A549 (cell line): Measurements from ENCODE around the gene GABBR1. TPM values are rescaled to one million over a fixed set of nuclear protein-coding genes. Genes with fewer than 3 reads are reported as not detected.

Source experiments
- CBX2 ChIP-seq: fragments of 200-600 bp; sonication (generic); IDR thresholded peaks from 2 replicates; pipeline ENCODE4 v1.6.1; 2016; ENCODE audit warnings: low read depth, mild to moderate bottlenecking, borderline replicate concordance
- CBX8 ChIP-seq: fragments of 200-600 bp; sonication (generic); IDR thresholded peaks from 2 replicates; pipeline ENCODE4 v1.6.1; 2016
- CEBPB ChIP-seq, 2 experiments: fragments of >200 bp in 1 of 2; sonication (Bioruptor Twin) in 1 of 2; formaldehyde crosslinking in 1 of 2; IDR thresholded peaks; 2 replicates each; pipeline ENCODE4 v1.6.1; 2012 to 2016
- EP300 ChIP-seq, 2 experiments: fragments of >200 bp; sonication (Bioruptor Twin); formaldehyde crosslinking; IDR thresholded peaks; 2 replicates in 1 of 2; 3 replicates in 1 of 2; pipeline ENCODE4 v1.6.1; 2016 to 2017
- GATA3 ChIP-seq: IDR thresholded peaks from 2 replicates; pipeline ENCODE4 v1.6.1; 2012; ENCODE audit warnings: borderline replicate concordance
- HOXA7 ChIP-seq: fragments of 250-450 bp; sonication (Bioruptor Pico); IDR thresholded peaks from 2 replicates; pipeline ENCODE4 v1.5.0; 2020; ENCODE audit warnings: mild to moderate bottlenecking, moderate library complexity
- JUN ChIP-seq, 2 experiments: fragments of >200 bp; sonication (Bioruptor Twin); formaldehyde crosslinking; IDR thresholded peaks; 2 replicates in 1 of 2; 3 replicates in 1 of 2; pipeline ENCODE4 v1.6.1; 2016 to 2017
- KDM1A ChIP-seq: fragments of 200-600 bp; sonication (generic); IDR thresholded peaks from 2 replicates; pipeline ENCODE4 v1.6.1; 2016; ENCODE audit warnings: low read depth, mild to moderate bottlenecking
- NFE2L2 ChIP-seq: fragments of 150-350 bp; conservative IDR thresholded peaks from 2 replicates; pipeline ENCODE4 v1.6.1; 2014; ENCODE audit warnings: low read length
- NR3C1 ChIP-seq: fragments of >200 bp; sonication (Bioruptor Twin); formaldehyde crosslinking; IDR thresholded peaks from 3 replicates; pipeline ENCODE4 v1.6.1; 2017
- PBX3 ChIP-seq: IDR thresholded peaks from 2 replicates; pipeline ENCODE4 v1.6.1; 2012
- PHF8 ChIP-seq: fragments of 200-600 bp; sonication (generic); IDR thresholded peaks from 2 replicates; pipeline ENCODE4 v1.6.1; 2016; ENCODE audit warnings: low read depth, mild to moderate bottlenecking, antibody characterized with exemption, moderate library complexity, borderline replicate concordance
- POLR2A ChIP-seq: IDR thresholded peaks from 2 replicates; pipeline ENCODE4 v1.6.1; 2012; ENCODE audit warnings: mild to moderate bottlenecking, low read length
- POLR2AphosphoS2 ChIP-seq: conservative IDR thresholded peaks from 2 replicates; pipeline ENCODE4 v1.6.1; 2012; ENCODE audit warnings: low read length, improper control_type of control experiment, inconsistent platforms
- RAD21 ChIP-seq, 2 experiments: fragments of >200 bp in 1 of 2; sonication (Bioruptor Twin) in 1 of 2; formaldehyde crosslinking in 1 of 2; IDR thresholded peaks in 1 of 2; conservative IDR thresholded peaks in 1 of 2; 2 replicates in 1 of 2; 3 replicates in 1 of 2; pipeline ENCODE4 v1.6.1; 2012 to 2018; ENCODE audit warnings: inconsistent platforms in 1 of 2
- RARB ChIP-seq: fragments of 250-450 bp; sonication (Bioruptor Pico); IDR thresholded peaks from 2 replicates; pipeline ENCODE4 v1.8.0; 2021; ENCODE audit warnings: mild to moderate bottlenecking, moderate library complexity
- RFX5 ChIP-seq: fragments of 450-650 bp; IDR thresholded peaks from 2 replicates; pipeline ENCODE4 v1.7.1; 2014; ENCODE audit warnings: antibody characterized with exemption, mild to moderate bottlenecking, moderate library complexity
- SMC3 ChIP-seq: fragments of >200 bp; sonication (Bioruptor Twin); formaldehyde crosslinking; IDR thresholded peaks from 3 replicates; pipeline ENCODE4 v1.6.1; 2018; ENCODE audit warnings: inconsistent platforms
- TFCP2L1 ChIP-seq: fragments of 250-450 bp; sonication (Bioruptor Pico); IDR thresholded peaks from 2 replicates; pipeline ENCODE4 v1.5.0; 2021; ENCODE audit warnings: mild to moderate bottlenecking
- TP53 ChIP-seq: fragments of 250-450 bp; sonication (Bioruptor Pico); IDR thresholded peaks from 2 replicates; pipeline ENCODE4 v1.5.0; 2021; ENCODE audit warnings: mild to moderate bottlenecking, moderate library complexity
- ZC3H11A ChIP-seq: fragments of 450-650 bp; IDR thresholded peaks from 2 replicates; pipeline ENCODE4 v1.6.1; 2014; ENCODE audit warnings: antibody characterized with exemption, mild to moderate bottlenecking
- ZFP36 ChIP-seq: fragments of 450-650 bp; IDR thresholded peaks from 2 replicates; pipeline ENCODE4 v1.6.1; 2014; ENCODE audit warnings: borderline replicate concordance; ENCODE audit not compliant: partially characterized antibody
- ZSCAN20 ChIP-seq: fragments of 250-450 bp; sonication (Bioruptor Pico); IDR thresholded peaks from 2 replicates; pipeline ENCODE4 v1.8.0; 2022; ENCODE audit warnings: mild to moderate bottlenecking, moderate library complexity
- polyA plus RNA-seq, 4 experiments: library from polyadenylated mRNA; depleted of rRNA in 3 of 4; stranded (reverse); fragments of >200 nt; fragmentation: RNase III in 1 of 4; extraction: RNeasy Plus Mini Kit Qiagen cat#74134 plus additional on column Dnase treatment in 1 of 4; gene quantifications; 2 replicates in 3 of 4; 3 replicates in 1 of 4; pipeline ENCODE4 v1.2.3, GENCODE V29; 2011 to 2017
- TF ChIP-seq, protein P1 (sequence below): fragments of >200 bp; sonication (Bioruptor Twin); formaldehyde crosslinking; IDR thresholded peaks from 2 replicates; pipeline ENCODE4 v1.6.1; 2016
- TF ChIP-seq, protein P2 (sequence below): fragments of 450-650 bp; IDR thresholded peaks from 2 replicates; pipeline ENCODE4 v1.6.1; 2014; ENCODE audit warnings: antibody characterized with exemption
- TF ChIP-seq, protein P3 (sequence below): fragments of >200 bp; sonication (Bioruptor Twin); formaldehyde crosslinking; IDR thresholded peaks from 3 replicates; pipeline ENCODE4 v1.5.1; 2016
- TF ChIP-seq, protein P4 (sequence below): fragments of 150-350 bp; IDR thresholded peaks from 2 replicates; pipeline ENCODE4 v1.6.1; 2014; ENCODE audit warnings: low read depth, mild to moderate bottlenecking, low read length

Gene GABBR1
- polyA plus RNA-seq, 2 of the 4 experiments (the other 2 are of a cell fraction) = 6.8 to 9.0 TPM

DNA sequence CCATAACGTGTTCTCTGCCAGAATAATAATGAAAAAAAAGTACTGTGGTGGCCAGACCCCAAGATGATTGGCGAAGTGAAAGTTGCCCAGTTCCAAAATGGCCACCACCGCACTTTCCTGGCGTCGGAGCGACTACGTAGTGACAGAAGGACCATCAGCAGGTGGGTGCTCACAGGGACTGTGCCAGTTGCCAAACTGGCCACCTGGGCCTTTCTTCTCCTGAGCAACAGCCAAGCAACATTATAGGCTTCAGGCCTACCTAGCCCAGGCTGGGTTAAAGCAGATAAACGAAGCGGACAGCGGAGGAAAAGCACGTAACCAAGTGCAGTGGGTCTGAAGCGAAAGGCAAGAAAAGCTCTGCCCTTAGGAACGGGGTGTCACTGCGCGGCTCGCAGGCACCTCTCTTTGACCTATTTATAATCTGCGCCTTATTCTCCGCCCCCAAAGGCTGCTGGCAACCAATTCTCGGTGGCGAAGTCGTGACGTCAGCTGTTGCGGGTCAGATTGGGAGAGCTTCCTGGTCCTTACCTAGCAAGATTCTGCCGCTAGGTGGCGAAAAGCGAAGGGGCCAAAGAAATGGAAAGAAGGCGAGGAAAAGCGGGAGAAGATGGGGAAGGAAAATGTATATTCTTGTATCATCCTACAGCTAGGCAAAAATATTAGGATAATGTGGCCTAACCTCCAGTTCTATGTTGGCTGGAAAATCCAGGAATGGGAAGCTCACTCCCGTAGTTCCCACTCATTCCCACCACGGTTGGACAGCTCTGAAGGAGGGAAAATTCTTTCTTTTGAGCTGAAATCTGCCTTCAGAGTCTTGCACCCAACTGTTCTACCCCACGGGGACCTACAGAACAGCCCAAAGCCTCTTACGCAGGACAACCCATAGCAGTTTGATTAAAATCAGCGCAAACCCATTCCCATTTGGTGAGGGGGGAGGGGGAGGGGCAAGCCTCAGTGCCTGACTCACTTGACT, 17.0 kb upstream of the GABBR1 start (continued):
- TF ChIP-seq JUN (IDR thresholded peaks at IDR 0.05) = peak in 1 of 2 experiments; percentile 34; a peak in 1 of 5 replicates
- no peak for TF ChIP-seq RARB (CRISPR knock-in tag)
- TF ChIP-seq CEBPB (IDR thresholded peaks at IDR 0.05) = no peak
- TF ChIP-seq ZSCAN20 (CRISPR knock-in tag) = no peak
- no peak for TF ChIP-seq EP300 (IDR thresholded peaks at IDR 0.05)
- no peak for TF ChIP-seq TP53
- TF ChIP-seq, protein P1, sequence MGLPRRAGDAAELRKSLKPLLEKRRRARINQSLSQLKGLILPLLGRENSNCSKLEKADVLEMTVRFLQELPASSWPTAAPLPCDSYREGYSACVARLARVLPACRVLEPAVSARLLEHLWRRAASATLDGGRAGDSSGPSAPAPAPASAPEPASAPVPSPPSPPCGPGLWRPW = no peak
- peak; percentile 57 for TF ChIP-seq POLR2A
- TF ChIP-seq POLR2AphosphoS2 = no peak
- peak; percentile 99 for TF ChIP-seq RFX5
- TF ChIP-seq ZC3H11A = no peak
- no peak for TF ChIP-seq SMC3
- TF ChIP-seq NFE2L2 = no peak
- TF ChIP-seq, protein P2, sequence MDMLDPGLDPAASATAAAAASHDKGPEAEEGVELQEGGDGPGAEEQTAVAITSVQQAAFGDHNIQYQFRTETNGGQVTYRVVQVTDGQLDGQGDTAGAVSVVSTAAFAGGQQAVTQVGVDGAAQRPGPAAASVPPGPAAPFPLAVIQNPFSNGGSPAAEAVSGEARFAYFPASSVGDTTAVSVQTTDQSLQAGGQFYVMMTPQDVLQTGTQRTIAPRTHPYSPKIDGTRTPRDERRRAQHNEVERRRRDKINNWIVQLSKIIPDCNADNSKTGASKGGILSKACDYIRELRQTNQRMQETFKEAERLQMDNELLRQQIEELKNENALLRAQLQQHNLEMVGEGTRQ = no peak
- TF ChIP-seq RAD21 (conservative IDR thresholded peaks at IDR 0.05 in 1 of 2, IDR thresholded peaks at IDR 0.05 in 1 of 2) = no peak
- TF ChIP-seq, protein P3, sequence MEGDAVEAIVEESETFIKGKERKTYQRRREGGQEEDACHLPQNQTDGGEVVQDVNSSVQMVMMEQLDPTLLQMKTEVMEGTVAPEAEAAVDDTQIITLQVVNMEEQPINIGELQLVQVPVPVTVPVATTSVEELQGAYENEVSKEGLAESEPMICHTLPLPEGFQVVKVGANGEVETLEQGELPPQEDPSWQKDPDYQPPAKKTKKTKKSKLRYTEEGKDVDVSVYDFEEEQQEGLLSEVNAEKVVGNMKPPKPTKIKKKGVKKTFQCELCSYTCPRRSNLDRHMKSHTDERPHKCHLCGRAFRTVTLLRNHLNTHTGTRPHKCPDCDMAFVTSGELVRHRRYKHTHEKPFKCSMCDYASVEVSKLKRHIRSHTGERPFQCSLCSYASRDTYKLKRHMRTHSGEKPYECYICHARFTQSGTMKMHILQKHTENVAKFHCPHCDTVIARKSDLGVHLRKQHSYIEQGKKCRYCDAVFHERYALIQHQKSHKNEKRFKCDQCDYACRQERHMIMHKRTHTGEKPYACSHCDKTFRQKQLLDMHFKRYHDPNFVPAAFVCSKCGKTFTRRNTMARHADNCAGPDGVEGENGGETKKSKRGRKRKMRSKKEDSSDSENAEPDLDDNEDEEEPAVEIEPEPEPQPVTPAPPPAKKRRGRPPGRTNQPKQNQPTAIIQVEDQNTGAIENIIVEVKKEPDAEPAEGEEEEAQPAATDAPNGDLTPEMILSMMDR = peak; percentile 64
- TF ChIP-seq PHF8 = peak; percentile 30; the same call in 1 of the 2 replicates
- TF ChIP-seq, protein P4, sequence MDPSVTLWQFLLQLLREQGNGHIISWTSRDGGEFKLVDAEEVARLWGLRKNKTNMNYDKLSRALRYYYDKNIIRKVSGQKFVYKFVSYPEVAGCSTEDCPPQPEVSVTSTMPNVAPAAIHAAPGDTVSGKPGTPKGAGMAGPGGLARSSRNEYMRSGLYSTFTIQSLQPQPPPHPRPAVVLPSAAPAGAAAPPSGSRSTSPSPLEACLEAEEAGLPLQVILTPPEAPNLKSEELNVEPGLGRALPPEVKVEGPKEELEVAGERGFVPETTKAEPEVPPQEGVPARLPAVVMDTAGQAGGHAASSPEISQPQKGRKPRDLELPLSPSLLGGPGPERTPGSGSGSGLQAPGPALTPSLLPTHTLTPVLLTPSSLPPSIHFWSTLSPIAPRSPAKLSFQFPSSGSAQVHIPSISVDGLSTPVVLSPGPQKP = no peak
- TF ChIP-seq HOXA7 = no peak
- no peak for TF ChIP-seq NR3C1
- TF ChIP-seq ZFP36 = no peak
- TF ChIP-seq TFCP2L1 (CRISPR knock-in tag) = no peak
- TF ChIP-seq KDM1A = no peak
- TF ChIP-seq CBX2 = no peak
- TF ChIP-seq PBX3 = no peak
- no peak for TF ChIP-seq CBX8
- no peak for TF ChIP-seq GATA3
